NCI-H69 (cell line): Measurements from ENCODE around the gene ATP2A3.

Experiments
- DNase-seq: peaks from one replicate; lab custom pipeline; 2025; lab: John Stamatoyannopoulos, UW

ATP2A3 gene

GRCh38 chr17:3910420-3911270, 53.6 kb downstream of the ATP2A3 start:
- no peak for DNase-seq

- DNase-seq: no peak
These were observed 55.0 kb downstream of the ATP2A3 start for GRCh38 chr17:3909257-3909656.

GRCh38 chr17:3907483-3908216, 56.6 kb downstream of the ATP2A3 start:
- no peak for DNase-seq

- no peak for DNase-seq
These were observed 57.4 kb downstream of the ATP2A3 start for GRCh38 chr17:3906881-3907280.

GRCh38 chr17:3905017-3905520, 59.2 kb downstream of the ATP2A3 start:
- DNase-seq: peak; percentile 16

- DNase-seq: no peak
These were observed 59.7 kb downstream of the ATP2A3 start for GRCh38 chr17:3904501-3904900.

- no peak for DNase-seq
These were observed 60.4 kb downstream of the ATP2A3 start for GRCh38 chr17:3903881-3904290.

GRCh38 chr17:3903051-3903825, 61.0 kb downstream of the ATP2A3 start:
- DNase-seq: no peak

- no peak for DNase-seq
These were observed 63.6 kb downstream of the ATP2A3 start for GRCh38 chr17:3900646-3901045.

GRCh38 chr17:3897731-3898130, 66.5 kb downstream of the ATP2A3 start:
- DNase-seq: no peak

- DNase-seq: no peak
These were observed 67.3 kb downstream of the ATP2A3 start for GRCh38 chr17:3896968-3897235.

- peak; percentile 48 for DNase-seq
These were observed 67.9 kb downstream of the ATP2A3 start for GRCh38 chr17:3896108-3896967.

- no peak for DNase-seq
These were observed 68.9 kb downstream of the ATP2A3 start for GRCh38 chr17:3895354-3895753.

GRCh38 chr17:3894911-3895343, 69.3 kb downstream of the ATP2A3 start:
- peak; percentile 15 for DNase-seq

GRCh38 chr17:3894188-3894587, 70.0 kb downstream of the ATP2A3 start:
- no peak for DNase-seq

GRCh38 chr17:3893720-3894116, 70.5 kb downstream of the ATP2A3 start:
- no peak for DNase-seq

GRCh38 chr17:3893003-3893719, 71.1 kb downstream of the ATP2A3 start, which contains the start of gene CAMKK1:
Gene CAMKK1 (minus strand): TSS chr17:3893053. CDS start chr17:3885687, 7,366 bp downstream.
- DNase-seq: peak; percentile 91

- peak; percentile 71 for DNase-seq
These were observed 71.9 kb downstream of the ATP2A3 start for GRCh38 chr17:3892095-3892998.

- DNase-seq: no peak
These were observed 72.6 kb downstream of the ATP2A3 start for GRCh38 chr17:3891626-3892094.

GRCh38 chr17:3890878-3891219, 73.4 kb downstream of the ATP2A3 start:
- DNase-seq: no peak
